Glutamatergic neuron (in vitro differentiated cells): ENCODE measurements around the gene EXOC5. TPM values are rescaled to one million over a fixed set of nuclear protein-coding genes. Genes with fewer than 3 reads are reported as not detected.
"Not testable (repeated sequence)": the region's sequence is repeated elsewhere in the genome, so short reads cannot be mapped to it uniquely, and the experiment has no call there.

ENCODE experiments used
- DNase-seq: peaks from one replicate; pipeline ENCODE4 v3.0.0; 2022
- H3K27ac Mint-ChIP-seq: one replicate; pipeline ENCODE4 v1.8.0; 2020; ENCODE audit warnings: mild to moderate bottlenecking, mixed read lengths, inconsistent platforms; ENCODE audit not compliant: unreplicated experiment
- H3K27me3 Mint-ChIP-seq: one replicate; pipeline ENCODE4 v1.8.0; 2020; ENCODE audit warnings: mild to moderate bottlenecking, moderate library complexity, mixed read lengths, inconsistent platforms; ENCODE audit not compliant: unreplicated experiment
- H3K36me3 Mint-ChIP-seq: one replicate; pipeline ENCODE4 v1.8.0; 2020; ENCODE audit warnings: mild to moderate bottlenecking, mixed read lengths, inconsistent platforms; ENCODE audit not compliant: unreplicated experiment
- H3K4me1 Mint-ChIP-seq: one replicate; pipeline ENCODE4 v1.8.0; 2020; ENCODE audit warnings: mild to moderate bottlenecking, low read depth, mixed read lengths, inconsistent platforms; ENCODE audit not compliant: unreplicated experiment
- H3K4me3 Mint-ChIP-seq: one replicate; pipeline ENCODE4 v1.8.0; 2020; ENCODE audit warnings: mild to moderate bottlenecking, mixed read lengths, inconsistent platforms; ENCODE audit not compliant: unreplicated experiment
- H3K9me3 Mint-ChIP-seq: one replicate; pipeline ENCODE4 v1.8.0; 2020; ENCODE audit warnings: mild to moderate bottlenecking, moderate library complexity, mixed read lengths, inconsistent platforms; ENCODE audit not compliant: unreplicated experiment
- CTCF ChIP-seq: fragments of 200-600 bp; sonication (generic); IDR thresholded peaks from one replicate; pipeline ENCODE4 v1.5.0; 2021; ENCODE audit not compliant: partially characterized antibody, unreplicated experiment
- total RNA-seq: library from RNA; stranded (reverse); fragmentation: NEBNext Ultra II Directional; extraction: Animal tissue kit (Norgen Biotek cat#: 25700); gene quantifications from one replicate; pipeline ENCODE4 v1.2.1, GENCODE V29; 2021; ENCODE audit not compliant: unreplicated experiment

EXOC5 gene
- total RNA-seq, 1 donor from 2014 or later, result 170 TPM

- Mint-ChIP-seq H3K36me3 (no peaks in the 10 kb centered on the region), H3K4me1 (peaks cover 7% of the 10 kb centered on the region), H3K27me3 (peaks cover 2% of the 10 kb centered on the region), H3K9me3 (peaks cover 2% of the 10 kb centered on the region), H3K4me3 (no peak overlapping the region), H3K27ac (no peak overlapping the region)
- DNase-seq, result no peak
- no peak for TF ChIP-seq CTCF
These were observed 9.0 kb downstream of the EXOC5 start for GRCh38 chr14:57259672-57260071.

- H3K9me3 Mint-ChIP-seq, H3K27ac Mint-ChIP-seq, H3K27me3 Mint-ChIP-seq, H3K36me3 Mint-ChIP-seq, DNase-seq, H3K4me1 Mint-ChIP-seq, H3K4me3 Mint-ChIP-seq: not testable (repeated sequence)
These were observed 10.5 kb downstream of the EXOC5 start for GRCh38 chr14:57258221-57258620.

- Mint-ChIP-seq H3K4me3 (no peak overlapping the region), H3K36me3 (no peaks in the 10 kb centered on the region), H3K9me3 (peaks cover 2% of the 10 kb centered on the region), H3K27ac (no peak overlapping the region), H3K4me1 (peaks cover 13% of the 10 kb centered on the region), H3K27me3 (no peaks in the 10 kb centered on the region)
- DNase-seq, result no peak
- TF ChIP-seq CTCF, result no peak
These were observed 13.8 kb downstream of the EXOC5 start for GRCh38 chr14:57254884-57255283.

- no peak for DNase-seq
- Mint-ChIP-seq H3K4me3 (no peak overlapping the region), H3K9me3 (peaks cover 2% of the 10 kb centered on the region), H3K36me3 (no peaks in the 10 kb centered on the region), H3K27ac (no peak overlapping the region), H3K27me3 (no peaks in the 10 kb centered on the region), H3K4me1 (peaks cover 11% of the 10 kb centered on the region)
- TF ChIP-seq CTCF, result no peak
These were observed 21.6 kb downstream of the EXOC5 start for GRCh38 chr14:57246933-57247657.

- no peak for TF ChIP-seq CTCF
- Mint-ChIP-seq H3K36me3 (no peaks in the 10 kb centered on the region), H3K4me1 (peaks cover 6% of the 10 kb centered on the region), H3K4me3 (no peak overlapping the region), H3K9me3 (peaks cover 2% of the 10 kb centered on the region), H3K27me3 (no peaks in the 10 kb centered on the region), H3K27ac (no peak overlapping the region)
- no peak for DNase-seq
These were observed 22.8 kb downstream of the EXOC5 start for GRCh38 chr14:57245941-57246340.
